Measurements from ENCODE around the gene SIRT7. TPM values are rescaled to one million over a fixed set of nuclear protein-coding genes. Genes with fewer than 3 reads are reported as not detected.

Gene SIRT7
- polyA plus RNA-seq, 4 donors = 9.6 to 19.6 (median 14.7) TPM

DNA sequence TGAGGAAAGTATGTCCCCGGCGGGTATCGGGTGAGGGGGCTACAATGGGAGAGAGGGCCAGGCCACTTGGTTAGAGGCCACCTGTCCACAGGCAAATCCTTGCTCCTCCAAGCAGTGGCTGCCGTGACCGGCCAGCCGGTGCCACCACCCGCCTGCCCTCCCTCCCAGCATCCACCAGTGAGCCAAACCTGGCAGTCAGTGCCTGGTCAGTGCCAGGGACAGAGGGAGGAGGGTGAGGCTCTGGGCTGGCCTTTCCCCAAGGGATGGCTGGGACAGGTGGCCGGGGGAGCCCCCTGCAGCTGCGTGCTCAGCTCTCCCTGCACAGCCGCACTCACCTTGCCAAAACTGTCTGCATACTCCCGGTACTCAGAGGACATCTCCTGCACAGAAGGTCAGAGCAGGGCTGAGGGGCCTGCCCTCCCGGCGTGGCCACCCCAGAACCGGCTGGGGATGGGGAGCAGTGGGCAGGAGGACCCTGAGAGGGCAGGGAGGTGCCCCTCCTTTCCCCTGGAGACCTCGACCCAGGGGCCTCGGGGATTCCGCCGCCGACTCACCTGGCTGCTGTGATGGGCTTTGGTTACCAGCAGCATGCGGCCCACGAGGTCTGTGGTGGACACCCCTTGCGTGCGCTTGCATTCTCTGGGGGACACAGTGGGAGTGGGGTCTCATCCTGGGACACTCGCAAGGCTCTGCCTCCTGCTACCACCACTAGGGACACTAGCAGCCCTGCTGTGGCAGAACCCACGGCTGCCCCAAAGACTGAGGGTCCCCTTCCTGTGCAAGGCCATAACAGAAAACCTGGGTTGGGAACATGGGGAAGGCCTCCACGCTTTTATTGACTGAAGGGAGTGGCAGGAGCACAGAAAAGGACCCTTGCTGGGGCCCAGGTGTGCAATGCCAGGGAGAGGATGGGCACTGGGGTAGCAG lies 10.5 kb downstream of the SIRT7 start:
- DNase-seq (ENCODE audit: low read depth in 4 of 4, low spot score in 2 of 4) = no peak

DNA sequence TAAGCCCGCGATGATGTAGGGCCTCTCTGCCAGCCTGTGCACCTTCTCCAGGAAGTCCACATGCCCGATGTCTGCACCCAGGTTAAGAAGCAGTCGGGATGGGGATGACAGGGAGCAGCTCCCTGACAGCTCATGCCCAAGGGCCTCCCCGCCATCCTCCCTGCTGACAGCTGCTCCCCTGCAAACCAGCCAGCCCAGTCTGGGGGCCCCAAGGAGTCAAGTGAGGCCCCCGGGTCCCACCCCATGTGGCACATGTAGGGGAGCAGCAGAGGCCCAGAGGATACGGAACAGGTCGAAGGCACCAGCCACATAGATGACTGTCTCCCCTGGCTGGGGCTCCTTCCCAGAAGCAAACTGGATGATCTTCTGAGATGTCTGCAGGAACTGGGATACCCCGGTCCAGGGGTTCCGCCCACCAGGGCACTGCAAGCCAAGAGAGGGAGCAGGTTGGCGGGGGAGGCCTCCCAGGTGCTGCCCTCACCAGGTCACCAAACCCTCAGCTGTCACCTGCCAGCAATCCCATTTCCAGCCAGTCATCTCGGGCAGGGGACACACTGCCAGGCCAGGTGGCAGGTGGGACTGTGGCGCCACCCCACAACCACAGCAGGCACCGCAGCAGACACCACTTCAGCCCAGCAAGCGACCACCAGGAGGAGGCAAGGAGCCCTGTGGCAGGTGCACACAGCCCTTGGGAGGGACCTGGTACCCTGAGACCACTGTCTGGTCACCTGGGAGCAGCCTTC lies 11.3 kb downstream of the SIRT7 start:
- DNase-seq (ENCODE audit: low read depth in 4 of 4, low spot score in 2 of 4) = no peak

DNA sequence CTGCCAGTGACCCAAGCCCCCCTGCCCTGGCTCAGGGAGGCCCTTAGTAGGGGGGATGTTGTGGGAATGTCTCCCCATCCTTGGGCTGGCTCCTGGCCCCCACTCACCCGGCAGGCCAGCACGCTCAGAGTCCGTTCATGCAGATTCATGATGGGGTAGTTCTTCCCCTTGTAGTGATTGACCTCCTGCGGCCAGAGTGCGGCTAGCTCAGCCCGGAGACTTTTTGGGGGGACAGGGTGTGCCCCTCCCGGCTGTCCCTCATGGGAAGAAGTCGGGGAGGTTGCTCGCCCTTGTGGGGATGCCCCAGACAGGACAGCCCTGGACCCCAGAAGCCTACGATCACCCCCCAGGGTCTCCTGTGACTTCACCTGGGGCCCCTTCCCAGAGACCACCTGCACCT lies 12.0 kb downstream of the SIRT7 start:
- DNase-seq (ENCODE audit: low read depth in 4 of 4, low spot score in 2 of 4) = no peak

DNA sequence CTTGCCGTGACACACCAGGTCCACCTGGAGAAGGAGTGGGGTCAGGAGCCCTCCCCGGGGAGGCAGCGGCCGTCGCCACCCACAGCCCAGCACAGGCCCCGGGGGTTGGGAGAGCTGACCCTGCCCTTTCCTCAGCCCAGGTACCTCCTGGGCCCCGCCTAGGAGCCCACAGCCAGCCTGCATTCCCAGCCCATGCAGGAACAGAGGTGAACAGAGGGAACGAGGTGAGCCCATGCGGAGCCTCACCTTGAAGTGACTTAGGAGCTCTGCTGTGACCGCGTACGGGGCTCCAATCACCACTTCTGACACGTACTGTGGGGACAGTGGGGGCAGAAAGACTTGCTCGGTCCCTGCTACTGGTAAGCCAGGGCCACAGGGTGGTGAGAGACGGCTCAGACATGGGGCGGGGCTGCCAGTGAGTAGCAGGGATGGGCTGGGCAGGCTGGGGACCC lies 12.5 kb downstream of the SIRT7 start:
- no peak for DNase-seq (ENCODE audit: low read depth in 4 of 4, low spot score in 2 of 4)

DNA sequence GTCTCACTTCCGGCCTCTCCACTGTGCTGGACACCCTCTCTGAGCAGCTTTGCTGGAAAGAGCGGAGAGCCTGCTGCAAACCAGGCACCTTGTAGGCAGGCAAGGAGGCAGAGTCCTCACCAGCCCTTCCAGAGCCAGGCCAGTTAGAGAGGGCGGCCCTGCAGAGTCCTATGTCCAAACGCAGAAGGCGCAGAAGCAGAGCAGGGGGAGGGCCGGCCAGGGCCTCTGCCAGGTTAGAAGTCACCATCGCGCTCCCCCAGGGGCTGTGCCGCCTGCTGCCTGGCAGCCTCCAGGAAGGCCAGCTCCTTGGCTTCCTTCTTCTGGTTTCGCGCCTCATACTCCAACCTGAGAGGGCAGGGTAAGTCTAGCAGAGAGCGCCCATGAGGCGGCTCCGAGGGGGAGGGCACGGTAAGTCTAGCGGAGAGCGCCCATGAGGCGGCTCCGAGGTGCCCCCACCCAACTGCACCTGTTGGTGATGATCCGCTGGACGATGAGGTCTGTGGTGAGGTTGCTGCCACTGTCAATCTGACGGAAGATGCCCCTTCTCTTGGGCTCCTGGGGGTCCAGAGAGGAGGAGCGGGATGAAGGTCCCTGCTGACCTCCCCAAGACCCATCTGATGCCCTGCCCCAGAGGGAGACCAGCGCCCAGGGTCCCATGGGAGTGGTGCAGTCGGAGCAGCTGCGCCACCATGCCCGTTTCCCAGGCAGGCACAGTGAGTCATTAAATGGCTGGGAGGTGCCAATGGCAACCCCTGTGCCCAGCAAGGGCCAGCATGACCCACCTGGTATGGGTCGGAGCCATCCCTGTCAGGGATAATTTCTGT lies 13.2 kb downstream of the SIRT7 start:
- DNase-seq (ENCODE audit: low read depth in 4 of 4, low spot score in 2 of 4) = no peak

DNA sequence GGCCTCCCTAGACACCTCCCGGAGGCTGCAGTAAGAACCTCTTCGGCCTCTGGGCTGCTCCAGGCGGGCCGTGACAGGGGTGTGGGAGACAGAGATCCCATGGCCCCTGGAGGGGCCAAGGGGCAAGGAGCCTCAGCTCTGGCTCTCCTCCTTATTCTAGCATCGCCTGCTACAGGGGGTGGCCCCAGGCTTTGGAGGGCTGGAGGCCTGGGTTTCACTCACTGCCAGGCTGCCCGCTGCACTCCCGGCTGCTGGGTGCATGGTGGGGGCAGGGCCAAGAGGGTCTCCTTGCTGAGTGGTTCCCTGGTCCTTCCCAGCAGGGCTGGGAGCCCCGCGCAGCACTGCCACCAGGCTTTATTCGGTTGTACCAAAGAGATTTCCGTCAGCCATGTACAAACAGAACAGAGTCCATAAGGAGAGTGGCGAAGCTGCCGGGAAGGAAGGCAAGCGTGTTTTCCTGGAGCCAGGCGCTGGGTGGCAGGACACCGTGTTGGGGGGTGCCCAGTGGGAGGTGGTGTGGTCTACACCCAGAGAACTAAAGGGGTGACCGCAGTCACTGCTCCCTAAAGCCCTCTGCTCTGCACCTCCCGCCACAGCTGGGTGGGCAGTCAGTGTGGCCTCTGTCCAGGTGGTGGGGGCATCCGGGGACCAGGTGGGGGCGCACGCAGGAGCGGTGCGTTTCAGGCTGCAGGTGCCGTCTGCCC lies 13.9 kb downstream of the SIRT7 start:
- DNase-seq (ENCODE audit: low read depth in 4 of 4, low spot score in 2 of 4) = no peak

DNA sequence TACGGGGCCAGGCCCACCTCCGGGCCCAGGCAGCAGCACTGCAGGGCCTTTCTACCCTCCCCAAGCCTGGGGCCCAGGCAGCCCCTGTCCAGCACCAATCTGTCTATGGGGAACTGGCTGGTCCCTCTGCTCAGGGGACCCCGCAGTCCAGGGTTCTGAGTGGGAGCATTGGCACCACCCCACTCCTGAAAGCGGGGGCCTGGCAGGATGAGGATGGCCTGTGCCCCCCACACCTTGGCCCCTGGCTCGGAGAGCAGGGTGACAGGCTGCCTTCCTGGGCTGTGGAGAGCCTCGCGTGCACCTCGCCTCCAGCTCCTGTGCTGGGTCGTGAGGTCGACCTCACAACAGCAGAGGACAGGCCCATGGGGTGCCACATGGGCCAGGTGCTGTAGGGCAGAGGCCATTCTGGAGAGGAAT lies 14.6 kb downstream of the SIRT7 start:
- no peak for DNase-seq (ENCODE audit: low read depth in 4 of 4, low spot score in 2 of 4)

DNA sequence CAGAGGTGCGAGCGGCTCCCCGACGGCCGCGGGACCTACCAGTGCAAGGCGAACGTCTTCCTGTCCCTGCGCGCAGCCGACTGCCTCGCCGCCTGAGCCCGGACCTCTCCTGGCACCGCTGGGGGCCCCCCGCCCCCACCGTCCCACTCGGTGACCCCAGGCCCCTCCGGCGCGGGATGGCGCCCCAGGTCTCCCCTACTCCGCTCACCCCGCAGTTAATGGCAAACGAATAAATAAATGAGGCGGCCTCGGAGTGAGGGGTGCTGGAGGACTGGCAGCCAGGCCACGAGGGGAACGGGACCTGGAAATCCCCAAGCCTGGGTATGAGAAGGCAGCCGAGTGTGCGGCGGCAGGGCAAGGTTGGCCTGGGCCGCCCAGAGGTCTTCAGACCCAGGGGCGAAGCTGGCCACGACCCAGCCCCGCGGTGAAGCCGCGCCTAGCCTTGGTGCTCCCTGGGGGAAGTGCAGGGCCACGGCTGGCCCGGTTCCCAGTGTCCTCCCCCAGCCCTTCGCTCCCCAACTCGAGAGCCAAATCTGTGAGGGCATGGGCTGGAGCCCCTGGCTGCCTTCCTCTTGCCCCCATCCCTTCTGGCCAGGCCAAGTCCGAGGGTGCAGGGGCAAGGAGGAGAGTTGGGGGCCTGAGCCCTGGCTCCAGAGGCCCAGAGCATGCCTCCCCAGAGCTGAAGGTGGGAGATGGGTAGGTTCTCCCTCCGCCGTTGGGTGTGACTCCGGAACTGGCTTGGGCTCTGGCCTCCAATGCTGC lies 15.1 kb downstream of the SIRT7 start:
- no peak for DNase-seq (ENCODE audit: low read depth in 4 of 4, low spot score in 2 of 4)

DNA sequence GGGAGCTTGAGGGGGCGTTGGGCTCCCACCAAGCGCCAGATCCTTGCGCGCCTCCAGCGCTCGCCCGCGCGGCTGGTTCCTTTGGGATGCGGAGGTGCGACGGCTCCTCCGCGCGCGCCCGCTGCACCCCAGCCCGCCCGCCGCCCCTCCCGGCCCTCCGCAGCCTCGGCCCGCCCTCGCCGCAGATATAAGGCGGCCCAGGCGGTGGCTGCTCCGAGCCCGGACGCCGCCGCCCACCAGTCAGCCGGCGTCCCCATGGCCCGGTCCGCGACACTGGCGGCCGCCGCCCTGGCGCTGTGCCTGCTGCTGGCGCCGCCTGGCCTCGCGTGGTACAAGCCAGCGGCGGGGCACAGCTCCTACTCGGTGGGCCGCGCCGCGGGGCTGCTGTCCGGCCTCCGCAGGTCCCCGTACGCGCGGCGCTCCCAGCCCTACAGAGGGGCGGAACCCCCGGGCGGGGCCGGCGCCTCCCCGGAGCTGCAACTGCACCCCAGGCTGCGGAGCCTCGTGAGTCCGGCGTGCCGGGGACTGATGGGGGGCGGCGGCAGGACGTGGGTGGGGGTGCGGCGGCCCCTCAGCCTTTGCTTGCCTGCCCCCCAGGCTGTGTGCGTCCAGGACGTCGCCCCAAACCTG lies 15.8 kb downstream of the SIRT7 start, which contains the start of gene NPB:
Gene NPB (plus strand): TSS at position 216 of the 630 bp plus-strand sequence. CDS start 40 bp downstream, at position 256.
- DNase-seq (ENCODE audit: low read depth in 4 of 4, low spot score in 2 of 4) = no peak

DNA sequence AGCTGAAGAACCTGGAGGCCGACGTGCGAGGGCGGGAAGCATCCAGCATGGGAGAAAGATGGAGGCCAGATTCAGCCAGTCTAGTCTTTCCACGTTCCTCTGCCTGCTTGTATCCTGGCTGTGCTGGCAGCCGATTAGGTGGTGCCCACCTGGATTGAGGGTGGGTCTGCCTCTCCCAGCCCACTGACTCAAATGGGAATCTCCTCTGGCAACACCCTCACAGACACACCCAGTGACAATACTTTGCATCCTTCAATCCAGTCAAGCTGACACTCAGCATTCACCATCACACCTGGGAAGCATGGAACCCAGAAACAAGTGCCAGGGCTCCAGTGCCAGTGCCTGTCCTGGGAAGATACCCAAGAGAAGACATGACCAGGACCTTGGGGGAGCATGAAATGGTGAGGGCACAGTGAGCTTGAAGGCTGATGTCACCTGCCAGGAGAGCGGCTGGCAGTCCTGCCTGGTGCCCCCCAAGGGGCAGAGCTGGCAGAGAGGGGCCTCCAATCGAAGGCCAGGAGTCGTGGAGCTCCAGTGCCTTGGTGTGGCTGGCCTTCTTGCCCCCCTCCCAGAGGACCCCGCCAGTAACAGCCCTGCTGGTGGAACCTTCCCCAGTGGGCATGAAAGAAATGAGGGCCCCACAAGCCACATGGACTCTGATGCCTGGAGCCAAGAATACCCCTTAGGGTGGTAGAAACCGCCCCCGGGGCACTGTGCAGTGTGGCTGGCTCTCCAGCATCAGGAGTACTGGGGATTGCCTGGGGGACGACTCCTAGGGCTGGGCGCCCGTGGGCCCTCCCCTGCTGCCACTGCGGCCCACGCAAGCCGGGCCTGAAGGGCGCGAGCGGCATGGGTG lies 16.6 kb downstream of the SIRT7 start:
- DNase-seq (ENCODE audit: low read depth in 4 of 4, low spot score in 2 of 4) = no peak

DNA sequence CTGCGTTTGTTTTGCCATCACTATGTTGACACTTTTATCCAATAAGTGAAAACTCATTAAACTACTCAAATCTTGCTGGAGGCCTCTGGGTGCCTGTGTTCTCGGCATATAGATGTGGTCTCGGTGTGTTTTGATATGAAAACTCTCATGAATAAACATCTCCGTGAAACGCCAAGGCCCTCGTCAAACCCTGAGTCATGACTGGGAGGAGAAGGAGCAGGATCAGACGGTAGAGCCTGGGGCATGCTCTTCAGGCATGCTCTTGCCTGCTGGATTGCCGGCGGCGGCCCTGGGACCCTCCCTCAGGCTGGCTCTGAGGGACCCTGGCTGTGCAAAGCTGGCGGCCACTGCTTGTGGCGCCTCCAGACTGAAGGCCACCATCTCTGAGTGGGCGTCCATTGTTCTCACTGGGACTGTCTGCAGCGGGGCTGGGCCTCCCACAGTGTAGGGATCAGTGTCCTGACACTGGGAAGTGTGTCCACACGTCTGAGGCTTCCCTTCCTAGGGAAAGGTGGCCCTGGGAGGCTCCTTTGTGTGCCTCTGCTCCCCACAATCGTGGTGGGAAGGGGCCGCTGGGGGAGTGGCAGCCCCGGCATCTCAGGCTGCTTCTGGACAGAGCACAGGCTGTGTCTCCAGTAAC lies 17.7 kb downstream of the SIRT7 start:
- no peak for DNase-seq (ENCODE audit: low read depth in 4 of 4, low spot score in 2 of 4)

DNA sequence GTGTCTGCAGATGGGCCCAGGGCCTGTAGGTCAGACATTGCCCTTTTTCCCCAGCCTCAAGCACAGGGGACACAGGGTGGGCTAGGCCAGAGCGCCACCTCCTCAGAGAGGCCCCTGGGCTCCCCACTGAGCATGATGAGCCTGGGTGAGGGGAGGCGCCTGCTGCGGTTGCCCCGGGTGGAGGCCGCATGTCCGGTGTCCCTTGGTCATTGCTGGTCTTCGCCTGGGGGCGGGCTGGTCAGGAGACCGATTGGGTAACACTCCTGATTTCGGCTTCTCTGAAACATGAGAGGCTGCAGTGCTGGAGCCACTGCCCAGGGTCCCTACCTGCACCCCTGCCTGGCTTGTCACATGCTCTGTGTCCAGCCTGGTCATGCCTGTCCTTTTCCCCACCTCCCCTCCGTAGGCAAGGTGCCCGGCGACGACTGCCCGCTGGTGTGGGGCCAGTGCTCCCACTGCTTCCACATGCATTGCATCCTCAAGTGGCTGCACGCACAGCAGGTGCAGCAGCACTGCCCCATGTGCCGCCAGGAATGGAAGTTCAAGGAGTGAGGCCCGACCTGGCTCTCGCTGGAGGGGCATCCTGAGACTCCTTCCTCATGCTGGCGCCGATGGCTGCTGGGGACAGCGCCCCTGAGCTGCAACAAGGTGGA lies 18.3 kb downstream of the SIRT7 start:
- no peak for DNase-seq (ENCODE audit: low read depth in 4 of 4, low spot score in 2 of 4)

DNA sequence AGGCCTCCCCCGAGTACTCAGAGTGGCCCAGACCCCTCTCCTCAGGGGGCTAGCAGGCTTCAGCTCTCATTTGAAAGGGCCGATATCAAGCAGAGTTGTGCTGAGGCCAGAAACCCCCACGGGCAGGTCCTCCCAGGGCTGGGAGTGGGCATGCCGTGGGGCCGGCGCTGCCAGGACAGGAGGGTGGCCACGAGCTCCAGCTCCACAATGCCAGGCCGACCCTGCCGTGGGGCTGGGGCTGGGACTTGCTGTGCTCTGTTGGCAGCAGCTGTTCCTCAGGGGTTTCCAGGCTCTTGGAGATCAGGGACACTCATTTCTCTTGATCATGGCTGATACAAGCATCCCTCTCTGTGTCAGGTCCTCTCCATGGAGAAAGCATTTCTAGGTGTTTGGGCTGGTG lies 19.1 kb downstream of the SIRT7 start:
- no peak for DNase-seq (ENCODE audit: low read depth in 4 of 4, low spot score in 2 of 4)

DNA sequence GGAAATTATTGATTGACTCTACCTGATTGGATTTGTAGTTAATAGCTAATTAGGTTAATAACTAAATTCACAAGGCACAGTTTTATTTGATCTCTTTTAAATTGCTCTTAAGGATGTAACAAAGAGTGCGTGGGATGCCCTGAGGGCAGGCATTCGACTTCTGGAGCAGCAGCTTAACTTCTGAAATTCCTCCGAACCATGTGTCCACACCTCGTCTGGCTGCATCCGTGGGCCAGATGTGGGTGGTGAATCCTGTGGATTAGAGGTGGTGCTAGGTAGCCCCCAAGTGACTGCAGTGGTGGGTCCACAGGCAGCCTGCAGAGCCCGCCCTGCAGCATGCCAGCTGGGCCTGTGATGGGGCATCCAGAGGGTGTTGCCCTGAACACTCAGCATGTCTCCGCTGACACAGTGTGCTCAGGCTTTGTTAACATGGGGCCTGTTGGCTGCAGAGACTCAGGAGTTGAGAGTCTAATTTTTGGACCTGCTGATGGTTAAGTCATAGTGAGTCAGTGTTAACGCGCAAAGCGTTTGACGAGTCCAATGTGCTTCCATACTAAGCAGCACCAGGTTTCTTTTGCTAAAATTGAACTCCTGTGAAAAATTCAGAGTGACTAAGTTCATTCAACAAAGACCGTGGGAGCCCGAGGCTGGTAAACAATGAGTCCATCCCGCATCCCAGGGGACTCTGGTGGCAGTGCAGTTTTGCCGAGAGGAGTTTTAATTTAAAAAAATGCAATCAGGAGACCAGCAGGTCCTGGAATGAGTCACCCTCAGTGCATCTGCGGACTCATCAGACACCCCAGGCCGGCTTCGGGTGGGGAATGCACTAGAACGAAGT lies 19.7 kb downstream of the SIRT7 start:
- DNase-seq (ENCODE audit: low read depth in 4 of 4, low spot score in 2 of 4) = no peak

DNA sequence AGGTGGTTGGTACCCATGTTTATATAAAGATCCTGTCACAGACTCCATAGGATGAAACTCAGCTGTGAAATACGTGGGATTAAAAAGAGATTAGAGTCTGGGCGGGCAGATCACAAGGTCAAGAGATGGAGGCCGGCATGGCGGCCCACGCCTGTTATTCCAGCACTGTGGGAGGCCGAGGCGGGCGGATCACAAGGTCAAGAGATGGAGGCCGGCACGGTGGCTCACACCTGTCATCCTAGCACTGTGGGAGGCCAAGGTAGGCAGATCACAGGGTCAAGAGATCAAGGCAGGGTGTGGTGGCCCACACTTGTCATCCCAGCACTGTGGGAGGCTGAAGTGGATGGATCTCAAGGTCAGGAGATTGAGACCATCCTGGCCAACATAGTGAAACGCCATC lies 22.6 kb downstream of the SIRT7 start:
- no peak for DNase-seq (ENCODE audit: low read depth in 4 of 4, low spot score in 2 of 4)

DNA sequence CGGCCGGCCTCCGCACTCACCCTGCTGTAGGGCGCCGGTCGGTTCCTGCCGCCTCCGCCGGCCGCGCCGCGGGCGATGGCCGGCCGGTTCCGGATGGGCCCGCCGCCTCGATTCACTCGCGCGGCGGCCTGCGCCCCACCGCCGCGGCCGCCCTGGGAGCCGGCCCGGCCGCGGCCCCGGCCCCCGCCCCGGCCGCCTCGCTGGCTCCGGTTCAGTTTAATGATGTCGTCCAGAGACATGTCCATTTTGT lies 26.7 kb downstream of the SIRT7 start:
- DNase-seq (ENCODE audit: low read depth in 4 of 4, low spot score in 2 of 4) = no peak

All from left renal cortex interstitium (tissue), 4 donors.